K562 (cell line): Measurements from ENCODE around the gene MEAK7. TPM values are rescaled to one million over a fixed set of nuclear protein-coding genes. Genes with fewer than 3 reads are reported as not detected.

Experiments used
- ARHGAP35 ChIP-seq: fragments of 450-650 bp; IDR thresholded peaks from 2 replicates; pipeline ENCODE4 v1.6.1; 2018; ENCODE audit not compliant: partially characterized antibody
- ARID2 ChIP-seq: fragments of 450-650 bp; IDR thresholded peaks from 2 replicates; pipeline ENCODE4 v1.6.1; 2017; ENCODE audit warnings: antibody characterized with exemption, mild to moderate bottlenecking
- CBFA2T2 ChIP-seq: fragments of 450-650 bp; conservative IDR thresholded peaks from 2 replicates; pipeline ENCODE4 v1.6.1; 2017; ENCODE audit warnings: mild to moderate bottlenecking
- CBFA2T3 ChIP-seq: fragments of 450-650 bp; IDR thresholded peaks from 2 replicates; pipeline ENCODE4 v1.6.1; 2017
- CBX3 ChIP-seq, 2 experiments: IDR thresholded peaks; 1 replicate in 1 of 2; 2 replicates in 1 of 2; pipeline ENCODE4 v1.6.1; 2012; ENCODE audit warnings: inconsistent platforms in 2 of 2, low read length in 2 of 2, borderline replicate concordance in 1 of 2, control low read depth in 1 of 2
- FOSL1 ChIP-seq: fragments of 200-800 bp; sonication (Bioruptor generic); conservative IDR thresholded peaks from 2 replicates; pipeline ENCODE4 v1.6.1; 2016; ENCODE audit warnings: missing genetic modification characterization, missing compliant biosample characterization
- GABPB2 ChIP-seq: fragments of 250-450 bp; sonication (Bioruptor Pico); conservative IDR thresholded peaks from 2 replicates; pipeline ENCODE4 v1.5.1; 2021; ENCODE audit warnings: mild to moderate bottlenecking
- GTF2F1 ChIP-seq: IDR thresholded peaks from 2 replicates; pipeline ENCODE4 v1.6.1; 2011; ENCODE audit warnings: low read depth, low read length, improper control_type of control experiment
- KLF13 ChIP-seq: fragments of 450-650 bp; IDR thresholded peaks from 2 replicates; pipeline ENCODE4 v1.6.1; 2016; ENCODE audit warnings: missing genetic modification characterization, low read depth, mild to moderate bottlenecking, missing compliant biosample characterization, moderate library complexity, borderline replicate concordance
- NCOA6 ChIP-seq: fragments of 450-650 bp; IDR thresholded peaks from 2 replicates; pipeline ENCODE4 v1.6.1; 2017; ENCODE audit warnings: mild to moderate bottlenecking
- NR2F6 ChIP-seq: fragments of 450-650 bp; formaldehyde crosslinking; IDR thresholded peaks from 2 replicates; pipeline ENCODE4 v1.4.0; 2020; ENCODE audit warnings: mild to moderate bottlenecking
- OTX1 ChIP-seq: fragments of 450-650 bp; formaldehyde crosslinking; IDR thresholded peaks from 2 replicates; pipeline ENCODE4 v1.4.0; 2022; ENCODE audit warnings: mild to moderate bottlenecking
- POLR2G ChIP-seq: fragments of 200-400 bp; formaldehyde crosslinking; IDR thresholded peaks from 2 replicates; pipeline ENCODE4 v1.6.1; 2017; ENCODE audit warnings: low read depth, mild to moderate bottlenecking, antibody characterized with exemption, low read length, moderate library complexity
- SMARCB1 ChIP-seq: IDR thresholded peaks from 2 replicates; pipeline ENCODE4 v1.6.1; 2011; ENCODE audit warnings: improper control_type of control experiment, low read depth; ENCODE audit not compliant: insufficient read length
- TAF9B ChIP-seq: fragments of 450-650 bp; IDR thresholded peaks from 2 replicates; pipeline ENCODE4 v1.6.1; 2018; ENCODE audit warnings: mild to moderate bottlenecking; ENCODE audit not compliant: partially characterized antibody
- ZNF764 ChIP-seq: fragments of 250-450 bp; sonication (Bioruptor Pico); IDR thresholded peaks from 2 replicates; pipeline ENCODE4 v1.4.0; 2020; ENCODE audit warnings: low read depth, mild to moderate bottlenecking, moderate library complexity
- ZNF785 ChIP-seq: fragments of 250-450 bp; sonication (Bioruptor Pico); IDR thresholded peaks from 2 replicates; pipeline ENCODE4 v1.4.0; 2020; ENCODE audit warnings: mild to moderate bottlenecking
- polyA plus RNA-seq, 8 experiments: library from polyadenylated mRNA; depleted of rRNA in 4 of 8; stranded (reverse) in 5 of 8; unstranded in 3 of 8; fragments of >200 nt; fragmentation: Nextera tagmentation in 2 of 8; fragmentation: Illumina TruSeq in 1 of 8; extraction: Ambion mirVana in 2 of 8; extraction: Trizol in 1 of 8; gene quantifications; 2 replicates each; pipeline versions ENCODE4 v1.2.1 to v1.2.3, GENCODE V29; 2011 to 2014; ENCODE audit warnings: inconsistent platforms in 1 of 8, missing spikeins in 1 of 8
- total RNA-seq, 7 experiments: library from RNA; depleted of rRNA in 6 of 7; stranded (reverse); fragments of >200 nt in 6 of 7; fragmentation: Illumina TruSeq in 2 of 7; extraction: Trizol in 2 of 7; gene quantifications; 2 replicates each; pipeline versions ENCODE4 v1.2.1 to v1.2.3, GENCODE V29; 2011 to 2021; ENCODE audit warnings: low replicate concordance in 1 of 7
- TF ChIP-seq, protein P1 (sequence below): fragments of 250-450 bp; sonication (Bioruptor Pico); IDR thresholded peaks from 2 replicates; pipeline ENCODE4 v1.4.0; 2020; ENCODE audit warnings: mild to moderate bottlenecking
- TF ChIP-seq, protein P2 (sequence below): fragments of 450-650 bp; IDR thresholded peaks from 2 replicates; pipeline ENCODE4 v1.6.1; 2016
- TF ChIP-seq, protein P3 (sequence below), 2 experiments: fragments of 450-650 bp; IDR thresholded peaks; 2 replicates each; pipeline ENCODE4 v1.6.1; 2018; ENCODE audit warnings: mild to moderate bottlenecking in 2 of 2, low read depth in 1 of 2; ENCODE audit not compliant: partially characterized antibody in 2 of 2
- TF ChIP-seq, protein P4 (sequence below): fragments of 450-650 bp; IDR thresholded peaks from 2 replicates; pipeline ENCODE4 v1.7.0; 2016; ENCODE audit warnings: borderline replicate concordance

MEAK7 gene
- total and polyA plus RNA-seq, 9 of the 15 experiments (the other 6 are each of a cell fraction or from before 2014, with no cell fraction given), result 1.4 to 14.5 (median 6.3) TPM

DNA sequence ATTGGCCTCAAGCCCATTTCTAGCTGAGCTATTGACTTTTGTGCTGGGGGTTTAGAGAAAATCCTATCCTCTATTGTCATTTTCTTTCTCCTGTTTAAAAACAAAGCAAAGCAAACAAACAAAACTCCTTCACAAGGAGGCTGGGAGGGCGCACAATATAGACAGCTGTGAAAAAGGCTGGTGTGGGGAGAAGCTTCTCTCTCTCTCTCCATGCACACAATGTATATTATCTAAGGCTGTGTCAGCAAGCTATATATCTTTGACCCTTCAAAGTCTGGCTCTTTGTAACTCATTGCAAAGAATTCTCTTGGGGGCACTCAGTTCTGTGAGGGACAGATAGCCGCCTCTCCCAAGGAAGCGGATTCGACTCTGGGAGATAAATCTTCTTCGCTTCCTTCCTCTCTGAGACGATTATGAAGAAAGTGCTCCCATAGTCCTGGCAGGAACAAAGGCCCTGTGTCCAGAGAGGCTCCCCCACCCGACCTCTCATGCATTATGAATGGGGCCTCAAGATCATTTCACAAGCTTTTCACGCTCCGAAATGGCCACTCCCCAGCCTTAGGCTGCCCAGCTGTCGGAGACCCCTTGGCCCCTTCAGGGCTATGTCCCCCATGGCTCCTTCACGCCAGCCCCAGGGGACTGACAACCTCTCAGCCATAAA is 33.2 kb upstream of the MEAK7 start (continued):
- TF ChIP-seq ZNF764 (CRISPR knock-in tag) (no peak), NR2F6 (CRISPR knock-in tag) (no peak), GTF2F1 (no peak), CBFA2T2 (peak; percentile 85), FOSL1 (tag) (no peak), NCOA6 (no peak), ZNF785 (no peak), ARHGAP35 (no peak), TAF9B (peak; percentile 64), CBFA2T3 (peak; percentile 92), ARID2 (no peak), POLR2G (0 out of 2 replicates have a peak, but pooled peaks have one; percentile 17), SMARCB1 (no peak), KLF13 (tag) (0 out of 2 replicates have a peak, but pooled peaks have one; percentile 40), CBX3 (IDR thresholded peaks at IDR 0.05; ENCODE audit: borderline replicate concordance in 1 of 2, low read length in 2 of 2) (no peak; a peak in 1 of 3 replicates), GABPB2 (CRISPR knock-in tag) (no peak), OTX1 (CRISPR knock-in tag) (no peak)
- TF ChIP-seq, protein P1, sequence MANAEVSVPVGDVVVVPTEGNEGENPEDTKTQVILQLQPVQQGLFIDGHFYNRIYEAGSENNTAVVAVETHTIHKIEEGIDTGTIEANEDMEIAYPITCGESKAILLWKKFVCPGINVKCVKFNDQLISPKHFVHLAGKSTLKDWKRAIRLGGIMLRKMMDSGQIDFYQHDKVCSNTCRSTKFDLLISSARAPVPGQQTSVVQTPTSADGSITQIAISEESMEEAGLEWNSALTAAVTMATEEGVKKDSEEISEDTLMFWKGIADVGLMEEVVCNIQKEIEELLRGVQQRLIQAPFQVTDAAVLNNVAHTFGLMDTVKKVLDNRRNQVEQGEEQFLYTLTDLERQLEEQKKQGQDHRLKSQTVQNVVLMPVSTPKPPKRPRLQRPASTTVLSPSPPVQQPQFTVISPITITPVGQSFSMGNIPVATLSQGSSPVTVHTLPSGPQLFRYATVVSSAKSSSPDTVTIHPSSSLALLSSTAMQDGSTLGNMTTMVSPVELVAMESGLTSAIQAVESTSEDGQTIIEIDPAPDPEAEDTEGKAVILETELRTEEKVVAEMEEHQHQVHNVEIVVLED, result no peak
- TF ChIP-seq, protein P2, sequence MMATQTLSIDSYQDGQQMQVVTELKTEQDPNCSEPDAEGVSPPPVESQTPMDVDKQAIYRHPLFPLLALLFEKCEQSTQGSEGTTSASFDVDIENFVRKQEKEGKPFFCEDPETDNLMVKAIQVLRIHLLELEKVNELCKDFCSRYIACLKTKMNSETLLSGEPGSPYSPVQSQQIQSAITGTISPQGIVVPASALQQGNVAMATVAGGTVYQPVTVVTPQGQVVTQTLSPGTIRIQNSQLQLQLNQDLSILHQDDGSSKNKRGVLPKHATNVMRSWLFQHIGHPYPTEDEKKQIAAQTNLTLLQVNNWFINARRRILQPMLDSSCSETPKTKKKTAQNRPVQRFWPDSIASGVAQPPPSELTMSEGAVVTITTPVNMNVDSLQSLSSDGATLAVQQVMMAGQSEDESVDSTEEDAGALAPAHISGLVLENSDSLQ, result peak; percentile 92
- TF ChIP-seq, protein P3, sequence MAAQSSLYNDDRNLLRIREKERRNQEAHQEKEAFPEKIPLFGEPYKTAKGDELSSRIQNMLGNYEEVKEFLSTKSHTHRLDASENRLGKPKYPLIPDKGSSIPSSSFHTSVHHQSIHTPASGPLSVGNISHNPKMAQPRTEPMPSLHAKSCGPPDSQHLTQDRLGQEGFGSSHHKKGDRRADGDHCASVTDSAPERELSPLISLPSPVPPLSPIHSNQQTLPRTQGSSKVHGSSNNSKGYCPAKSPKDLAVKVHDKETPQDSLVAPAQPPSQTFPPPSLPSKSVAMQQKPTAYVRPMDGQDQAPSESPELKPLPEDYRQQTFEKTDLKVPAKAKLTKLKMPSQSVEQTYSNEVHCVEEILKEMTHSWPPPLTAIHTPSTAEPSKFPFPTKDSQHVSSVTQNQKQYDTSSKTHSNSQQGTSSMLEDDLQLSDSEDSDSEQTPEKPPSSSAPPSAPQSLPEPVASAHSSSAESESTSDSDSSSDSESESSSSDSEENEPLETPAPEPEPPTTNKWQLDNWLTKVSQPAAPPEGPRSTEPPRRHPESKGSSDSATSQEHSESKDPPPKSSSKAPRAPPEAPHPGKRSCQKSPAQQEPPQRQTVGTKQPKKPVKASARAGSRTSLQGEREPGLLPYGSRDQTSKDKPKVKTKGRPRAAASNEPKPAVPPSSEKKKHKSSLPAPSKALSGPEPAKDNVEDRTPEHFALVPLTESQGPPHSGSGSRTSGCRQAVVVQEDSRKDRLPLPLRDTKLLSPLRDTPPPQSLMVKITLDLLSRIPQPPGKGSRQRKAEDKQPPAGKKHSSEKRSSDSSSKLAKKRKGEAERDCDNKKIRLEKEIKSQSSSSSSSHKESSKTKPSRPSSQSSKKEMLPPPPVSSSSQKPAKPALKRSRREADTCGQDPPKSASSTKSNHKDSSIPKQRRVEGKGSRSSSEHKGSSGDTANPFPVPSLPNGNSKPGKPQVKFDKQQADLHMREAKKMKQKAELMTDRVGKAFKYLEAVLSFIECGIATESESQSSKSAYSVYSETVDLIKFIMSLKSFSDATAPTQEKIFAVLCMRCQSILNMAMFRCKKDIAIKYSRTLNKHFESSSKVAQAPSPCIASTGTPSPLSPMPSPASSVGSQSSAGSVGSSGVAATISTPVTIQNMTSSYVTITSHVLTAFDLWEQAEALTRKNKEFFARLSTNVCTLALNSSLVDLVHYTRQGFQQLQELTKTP (IDR thresholded peaks at IDR 0.05; ENCODE audit: low read depth in 1 of 2, partially characterized antibody in 2 of 2), result no peak
- TF ChIP-seq, protein P4, sequence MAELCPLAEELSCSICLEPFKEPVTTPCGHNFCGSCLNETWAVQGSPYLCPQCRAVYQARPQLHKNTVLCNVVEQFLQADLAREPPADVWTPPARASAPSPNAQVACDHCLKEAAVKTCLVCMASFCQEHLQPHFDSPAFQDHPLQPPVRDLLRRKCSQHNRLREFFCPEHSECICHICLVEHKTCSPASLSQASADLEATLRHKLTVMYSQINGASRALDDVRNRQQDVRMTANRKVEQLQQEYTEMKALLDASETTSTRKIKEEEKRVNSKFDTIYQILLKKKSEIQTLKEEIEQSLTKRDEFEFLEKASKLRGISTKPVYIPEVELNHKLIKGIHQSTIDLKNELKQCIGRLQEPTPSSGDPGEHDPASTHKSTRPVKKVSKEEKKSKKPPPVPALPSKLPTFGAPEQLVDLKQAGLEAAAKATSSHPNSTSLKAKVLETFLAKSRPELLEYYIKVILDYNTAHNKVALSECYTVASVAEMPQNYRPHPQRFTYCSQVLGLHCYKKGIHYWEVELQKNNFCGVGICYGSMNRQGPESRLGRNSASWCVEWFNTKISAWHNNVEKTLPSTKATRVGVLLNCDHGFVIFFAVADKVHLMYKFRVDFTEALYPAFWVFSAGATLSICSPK, result no peak
